ENCODE results near the gene TNS1. TPM values are rescaled to one million over a fixed set of nuclear protein-coding genes. Genes with fewer than 3 reads are reported as not detected.

The TNS1 gene
- total RNA-seq, 1 donor from 2014 or later: 25.1 TPM

GRCh38 chr2:217954051-217954450 is 48.7 kb downstream of the TNS1 start:
- DNase-seq (ENCODE audit: low read depth): no peak
- no peak for TF ChIP-seq CTCF (conservative IDR thresholded peaks at IDR 0.05; ENCODE audit: low read depth, low read length)
- H3K4me3 ChIP-seq (ENCODE audit: low read depth, low read length): no peak overlapping the region

GRCh38 chr2:217953531-217953932 is 49.3 kb downstream of the TNS1 start:
- peak; percentile 44 for TF ChIP-seq CTCF (conservative IDR thresholded peaks at IDR 0.05; ENCODE audit: low read depth, low read length)
- H3K4me3 ChIP-seq (ENCODE audit: low read depth, low read length): peak overlapping the region; percentile 8
- DNase-seq (ENCODE audit: low read depth): no peak

DNA sequence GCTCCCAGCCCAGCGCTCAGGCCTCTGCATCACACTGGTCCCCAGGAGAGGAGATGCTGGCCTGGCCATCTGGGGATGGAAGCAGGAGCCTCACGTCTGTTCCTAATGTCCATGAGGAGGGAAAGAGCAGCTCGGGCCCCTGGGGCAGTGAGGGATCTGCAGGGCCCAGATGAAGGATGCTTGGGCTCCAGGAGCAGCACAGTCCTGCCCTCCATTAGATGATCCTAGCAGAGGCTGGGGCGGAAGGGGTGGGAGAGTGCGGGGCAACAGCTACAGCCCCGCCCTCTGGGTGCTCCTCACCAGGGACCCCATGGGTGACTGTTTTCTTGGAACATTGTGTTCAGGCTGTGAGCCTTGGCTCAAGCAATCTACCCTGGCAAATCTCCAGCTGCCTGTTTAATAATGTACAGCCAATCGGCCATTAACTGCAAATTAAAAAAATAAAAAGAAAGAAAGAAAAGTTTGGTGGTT is 49.7 kb downstream of the TNS1 start:
- TF ChIP-seq CTCF (conservative IDR thresholded peaks at IDR 0.05; ENCODE audit: low read depth, low read length): no peak
- DNase-seq (ENCODE audit: low read depth): no peak
- H3K4me3 ChIP-seq (ENCODE audit: low read depth, low read length): no peak overlapping the region

DNA sequence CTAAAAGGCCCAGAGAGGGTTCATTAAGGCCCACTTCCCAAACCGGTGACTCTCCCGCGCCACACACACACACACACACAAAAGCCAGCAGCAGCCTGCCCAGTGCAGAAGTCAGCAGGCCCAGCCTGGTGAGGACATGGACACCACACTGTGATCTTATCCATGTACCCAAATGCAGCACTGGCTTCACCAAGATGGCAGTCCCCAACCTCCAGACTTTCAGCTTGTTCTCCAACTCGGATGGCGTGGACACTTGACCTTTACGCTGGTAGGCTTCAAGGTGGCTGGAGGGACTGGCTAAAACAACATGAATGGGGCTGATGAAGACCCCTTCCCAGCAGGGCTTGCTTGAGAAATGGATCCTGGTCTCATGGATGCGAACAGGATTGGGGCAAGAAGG is 50.4 kb downstream of the TNS1 start:
- H3K4me3 ChIP-seq (ENCODE audit: low read depth, low read length): no peak overlapping the region
- TF ChIP-seq CTCF (conservative IDR thresholded peaks at IDR 0.05; ENCODE audit: low read depth, low read length): no peak
- DNase-seq (ENCODE audit: low read depth): no peak

GRCh38 chr2:217951521-217952247 is 51.1 kb downstream of the TNS1 start:
- DNase-seq (ENCODE audit: low read depth): no peak
- no peak for TF ChIP-seq CTCF (conservative IDR thresholded peaks at IDR 0.05; ENCODE audit: low read depth, low read length)
- no peak overlapping the region for H3K4me3 ChIP-seq (ENCODE audit: low read depth, low read length)

- DNase-seq (ENCODE audit: low read depth): no peak
- H3K4me3 ChIP-seq (ENCODE audit: low read depth, low read length): no peak overlapping the region
- no peak for TF ChIP-seq CTCF (conservative IDR thresholded peaks at IDR 0.05; ENCODE audit: low read depth, low read length)
These were observed 51.7 kb downstream of the TNS1 start for GRCh38 chr2:217951091-217951490.

GRCh38 chr2:217950401-217950871 is 52.4 kb downstream of the TNS1 start:
- H3K4me3 ChIP-seq (ENCODE audit: low read depth, low read length): no peak overlapping the region
- no peak for TF ChIP-seq CTCF (conservative IDR thresholded peaks at IDR 0.05; ENCODE audit: low read depth, low read length)
- DNase-seq (ENCODE audit: low read depth): no peak

All from epithelial cell of proximal tubule (primary cell).